Panc1 (cell line): Measurements from ENCODE around the gene RHBDF2.
A peak's percentile ranks its signal among the peaks of the same experiment; 100 is the strongest.

Experiments
- POLR2AphosphoS5 ChIP-seq: IDR thresholded peaks from 2 replicates; pipeline ENCODE4 v1.6.1; 2012; ENCODE audit warnings: mild to moderate bottlenecking, low read depth, low read length, moderate library complexity
- SIN3A ChIP-seq: IDR thresholded peaks from 2 replicates; pipeline ENCODE4 v1.6.1; 2012; ENCODE audit warnings: low read depth, mild to moderate bottlenecking, low read length, moderate library complexity, borderline replicate concordance; ENCODE audit not compliant: insufficient read depth
- TF ChIP-seq, protein P1 (sequence below): fragments of 450-650 bp; IDR thresholded peaks from 2 replicates; pipeline ENCODE4 v1.5.1; 2017; ENCODE audit warnings: mild to moderate bottlenecking

DNA sequence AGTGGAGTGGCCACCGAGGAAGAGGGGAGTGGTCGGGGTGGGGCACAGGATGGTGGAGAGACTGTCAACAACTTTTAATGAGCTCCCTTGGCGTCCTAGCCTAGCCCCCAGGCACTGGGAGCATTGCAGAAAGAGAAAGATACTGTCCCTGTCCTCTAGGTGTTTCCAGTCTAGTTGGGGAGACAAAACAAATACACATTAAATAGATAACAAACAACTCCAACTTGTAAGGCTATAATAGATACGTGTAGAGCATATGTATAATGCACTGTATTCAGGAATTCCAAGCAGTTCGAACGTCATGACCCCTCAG, 47.8 kb downstream of the RHBDF2 start:
- TF ChIP-seq, protein P1, sequence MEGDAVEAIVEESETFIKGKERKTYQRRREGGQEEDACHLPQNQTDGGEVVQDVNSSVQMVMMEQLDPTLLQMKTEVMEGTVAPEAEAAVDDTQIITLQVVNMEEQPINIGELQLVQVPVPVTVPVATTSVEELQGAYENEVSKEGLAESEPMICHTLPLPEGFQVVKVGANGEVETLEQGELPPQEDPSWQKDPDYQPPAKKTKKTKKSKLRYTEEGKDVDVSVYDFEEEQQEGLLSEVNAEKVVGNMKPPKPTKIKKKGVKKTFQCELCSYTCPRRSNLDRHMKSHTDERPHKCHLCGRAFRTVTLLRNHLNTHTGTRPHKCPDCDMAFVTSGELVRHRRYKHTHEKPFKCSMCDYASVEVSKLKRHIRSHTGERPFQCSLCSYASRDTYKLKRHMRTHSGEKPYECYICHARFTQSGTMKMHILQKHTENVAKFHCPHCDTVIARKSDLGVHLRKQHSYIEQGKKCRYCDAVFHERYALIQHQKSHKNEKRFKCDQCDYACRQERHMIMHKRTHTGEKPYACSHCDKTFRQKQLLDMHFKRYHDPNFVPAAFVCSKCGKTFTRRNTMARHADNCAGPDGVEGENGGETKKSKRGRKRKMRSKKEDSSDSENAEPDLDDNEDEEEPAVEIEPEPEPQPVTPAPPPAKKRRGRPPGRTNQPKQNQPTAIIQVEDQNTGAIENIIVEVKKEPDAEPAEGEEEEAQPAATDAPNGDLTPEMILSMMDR, result peak; percentile 61
- no peak for TF ChIP-seq POLR2AphosphoS5
- TF ChIP-seq SIN3A, result no peak
